Measurements from ENCODE around the gene TTC7B.

The TTC7B gene

DNA sequence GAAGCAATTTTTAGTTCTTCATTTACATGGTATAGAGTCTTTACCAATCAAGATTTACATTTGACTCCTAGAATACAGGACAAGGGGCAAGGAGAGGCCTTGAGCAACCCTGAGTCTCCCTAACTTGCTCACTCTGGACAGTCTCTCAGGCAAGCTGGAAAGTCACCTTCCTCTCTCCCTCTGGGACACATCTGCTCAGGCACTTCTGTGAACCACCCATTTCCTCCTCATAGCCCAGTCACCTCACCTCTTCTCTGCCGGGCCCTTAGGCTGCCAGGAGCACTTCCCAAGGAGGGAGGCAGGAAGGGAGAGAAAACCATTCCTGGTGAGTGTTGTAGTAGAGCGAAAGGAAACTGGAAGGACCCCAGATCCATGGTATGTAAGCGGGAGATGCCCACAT, 202.8 kb downstream of the TTC7B start:
- DNase-seq = no peak

DNA sequence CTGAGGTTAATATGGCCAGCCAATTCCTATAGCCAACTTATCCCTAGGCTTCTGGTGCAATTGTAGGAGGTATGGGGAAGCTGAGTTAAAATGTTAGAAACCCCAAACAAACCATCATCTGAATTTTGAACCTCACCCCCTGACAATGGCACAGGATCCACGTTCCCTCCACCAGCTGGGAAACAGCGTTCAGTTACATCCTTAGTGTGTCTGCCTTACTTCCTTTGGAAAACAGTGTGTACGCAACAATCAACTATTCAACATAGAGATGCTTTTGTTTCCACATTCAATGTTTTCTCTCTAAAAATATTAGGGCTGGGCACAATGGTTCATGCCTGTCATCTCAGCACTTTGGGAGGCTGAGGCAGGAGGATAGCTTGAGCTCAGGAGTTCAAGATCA, 203.4 kb downstream of the TTC7B start:
- DNase-seq = no peak

DNA sequence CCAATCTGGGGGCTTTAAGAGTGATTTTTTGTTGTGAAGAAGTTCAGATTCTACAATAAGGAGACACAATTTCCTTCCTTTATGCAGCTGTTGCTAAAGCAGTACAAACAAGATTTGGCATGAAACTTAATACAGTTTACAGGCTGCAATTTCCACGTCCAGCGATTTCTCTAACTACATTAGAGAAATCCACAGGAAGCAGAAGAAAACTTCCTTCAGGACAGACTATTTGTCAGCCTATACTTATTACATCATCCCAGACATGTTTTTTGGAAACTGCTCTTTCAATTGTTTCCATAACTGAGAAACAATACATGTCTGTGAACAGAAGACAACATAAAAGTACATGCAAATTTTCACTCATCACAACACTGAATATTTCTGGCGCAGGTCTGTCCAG, 204.3 kb downstream of the TTC7B start:
- DNase-seq = no peak

DNA sequence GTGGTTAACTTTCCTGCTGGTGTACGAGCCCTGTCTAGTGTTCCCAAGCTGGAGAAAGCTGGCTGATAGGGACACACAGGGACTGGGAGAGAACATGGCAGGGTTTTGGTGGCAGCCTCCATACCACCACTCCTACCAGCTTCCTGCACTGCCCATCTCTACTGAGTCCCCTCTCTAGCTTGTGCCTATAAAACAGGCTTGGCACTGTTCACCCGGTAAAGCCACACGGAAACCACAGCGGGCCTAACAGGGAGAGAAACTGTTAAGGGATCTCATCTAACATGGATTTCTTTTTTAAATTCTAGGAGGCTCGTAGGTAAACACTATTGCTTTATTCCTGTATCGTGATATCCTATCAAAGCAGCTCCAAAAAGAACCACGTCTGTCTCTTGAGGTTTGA, 204.7 kb downstream of the TTC7B start:
- DNase-seq = no peak

DNA sequence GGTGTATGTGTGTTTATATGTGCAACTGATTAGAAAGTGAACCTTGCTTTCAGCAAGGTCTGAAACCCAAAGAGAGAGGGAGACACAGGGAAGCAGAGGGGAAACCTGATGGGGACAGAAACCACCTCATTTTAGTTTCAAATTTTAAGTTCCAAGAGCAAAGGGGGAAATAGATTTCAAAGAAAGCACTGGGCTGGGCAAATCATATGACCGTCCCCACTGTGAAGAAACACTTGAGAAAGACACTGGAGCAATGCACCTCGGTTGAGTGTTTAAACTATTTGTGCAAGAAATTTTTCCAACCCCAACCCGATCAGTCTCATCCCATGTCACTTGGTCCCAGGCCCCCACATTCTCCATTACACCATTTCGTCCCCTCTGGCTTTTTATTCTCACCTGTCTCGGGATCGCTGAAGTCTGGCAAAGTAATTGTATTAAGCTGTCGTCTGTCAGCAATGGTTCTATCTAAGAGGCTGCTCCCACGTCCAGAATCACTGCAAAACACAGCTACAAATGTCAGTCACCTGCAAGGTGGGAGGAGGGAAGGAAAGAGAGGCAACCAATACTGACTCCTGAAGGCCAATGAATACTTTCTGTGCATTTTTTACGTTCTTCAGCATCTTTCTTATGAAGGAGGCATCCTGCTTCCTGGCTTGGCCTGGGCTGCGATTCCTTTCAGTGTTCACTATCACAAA, 205.7 kb downstream of the TTC7B start:
- no peak for DNase-seq

DNA sequence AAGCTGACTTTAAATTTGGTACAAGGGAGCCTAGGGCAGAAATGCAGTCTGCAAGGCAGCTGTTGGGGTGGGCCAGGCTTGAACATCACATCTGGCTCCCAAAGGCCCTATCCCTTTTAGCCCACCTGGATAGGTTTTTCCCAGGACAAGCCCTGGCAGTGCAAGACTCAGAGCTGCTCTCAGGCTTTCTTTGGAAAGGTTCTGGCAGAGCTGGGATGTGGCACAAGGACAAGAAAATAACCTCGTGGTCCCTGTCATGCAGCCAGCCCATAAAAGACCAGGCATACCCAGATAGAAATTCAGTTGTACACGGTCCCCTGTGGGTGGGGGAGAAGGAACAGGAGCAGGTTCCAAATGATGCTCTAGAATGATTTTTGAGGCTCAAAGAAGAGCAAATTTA, 206.9 kb downstream of the TTC7B start:
- DNase-seq = no peak

DNA sequence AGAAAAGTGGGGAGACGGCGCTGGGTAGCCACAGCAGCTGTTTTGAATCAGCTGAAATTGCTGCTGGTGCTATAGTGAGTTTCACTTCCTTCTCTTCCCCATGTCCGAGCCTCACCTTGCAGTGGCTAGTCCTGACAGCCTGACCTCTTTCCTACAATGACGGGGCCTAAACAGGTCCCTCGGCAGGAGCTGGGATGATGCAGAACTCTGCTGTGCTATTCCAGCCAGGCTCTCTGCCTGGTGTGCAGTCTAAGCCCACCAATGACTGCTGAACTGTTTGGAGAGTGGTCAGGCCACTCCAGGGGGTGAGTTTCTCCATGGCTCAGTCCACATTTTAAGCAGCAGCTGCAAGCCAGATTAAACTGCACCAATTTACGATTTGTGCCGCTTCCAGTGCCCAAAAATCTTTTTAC, 207.3 kb downstream of the TTC7B start:
- DNase-seq = no peak

DNA sequence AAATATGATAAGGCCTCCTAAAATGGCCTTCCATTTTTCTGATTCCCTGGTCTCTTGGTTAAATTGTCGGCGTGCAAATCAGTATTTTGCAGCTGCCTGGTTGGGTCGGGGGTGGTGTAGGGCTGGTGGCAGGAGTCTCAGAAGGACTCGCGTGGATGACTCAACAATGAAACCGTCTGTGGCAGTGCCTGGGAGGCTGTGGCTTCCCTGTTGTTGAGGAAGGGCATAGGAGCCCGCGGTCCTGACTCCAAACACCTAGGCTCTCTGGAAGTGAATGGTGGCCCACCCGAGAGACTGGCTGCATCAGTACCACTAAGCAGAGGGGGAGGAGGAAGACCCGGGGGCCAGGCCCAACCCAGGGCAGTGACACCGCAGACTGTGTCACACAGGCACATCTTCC, 207.9 kb downstream of the TTC7B start:
- no peak for DNase-seq

DNA sequence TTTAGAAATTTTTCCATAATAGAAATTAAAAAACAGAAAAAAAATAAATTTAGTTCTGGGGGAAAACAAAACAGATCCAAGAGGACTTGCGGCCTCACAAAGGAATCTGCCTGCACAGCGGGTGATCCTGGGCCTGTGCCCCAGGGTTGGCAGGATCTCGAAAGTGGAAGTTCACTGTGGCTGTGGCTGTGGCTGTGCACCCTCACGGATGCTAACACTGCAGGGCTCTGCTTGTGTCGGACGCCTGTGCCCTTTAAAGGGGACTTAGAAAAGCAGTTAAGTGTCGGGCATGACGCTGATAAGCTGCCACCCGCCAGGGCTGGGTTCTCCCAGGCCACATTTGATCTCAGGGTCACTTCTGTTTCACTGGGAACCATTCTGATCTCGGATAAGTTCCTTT, 209.1 kb downstream of the TTC7B start:
- no peak for DNase-seq

DNA sequence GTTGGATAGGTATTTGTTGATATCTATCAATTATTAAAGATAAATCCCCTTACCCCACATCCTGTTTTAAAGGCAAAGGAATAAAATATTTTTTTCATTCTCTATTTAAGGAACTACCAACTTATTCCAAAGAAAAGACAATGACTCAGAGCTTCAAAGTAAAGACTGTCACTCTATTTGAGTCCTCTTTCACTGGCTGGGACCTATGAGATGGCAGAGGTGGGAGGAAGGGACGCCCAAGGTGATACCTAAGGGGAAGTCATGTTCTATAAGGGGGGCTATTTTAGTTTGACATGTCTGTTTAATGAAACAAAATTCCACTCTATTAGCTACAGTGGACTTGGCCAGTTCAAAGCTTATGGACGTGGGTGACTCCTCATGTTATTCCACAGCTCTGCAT, 209.8 kb downstream of the TTC7B start:
- DNase-seq = no peak

DNA sequence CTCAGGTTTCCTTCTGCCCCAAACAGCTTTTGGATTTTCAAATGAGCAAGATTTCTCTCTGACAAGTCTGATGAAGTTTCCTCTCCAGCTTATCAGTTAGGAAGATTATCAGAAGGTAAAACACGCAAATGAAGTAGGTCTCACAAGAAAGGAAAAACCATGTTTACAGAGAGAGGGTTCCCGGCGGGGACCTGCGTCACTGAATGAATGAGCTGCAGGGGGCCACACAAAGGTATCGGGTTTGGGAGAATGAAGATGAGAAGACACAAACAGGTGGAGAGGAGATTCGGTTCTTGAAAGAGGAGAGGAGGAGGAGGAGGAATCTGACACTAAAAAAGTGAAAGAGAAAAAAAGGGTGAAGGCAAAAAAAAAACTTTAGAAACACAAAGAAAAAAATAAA, 210.8 kb downstream of the TTC7B start:
- no peak for DNase-seq

DNA sequence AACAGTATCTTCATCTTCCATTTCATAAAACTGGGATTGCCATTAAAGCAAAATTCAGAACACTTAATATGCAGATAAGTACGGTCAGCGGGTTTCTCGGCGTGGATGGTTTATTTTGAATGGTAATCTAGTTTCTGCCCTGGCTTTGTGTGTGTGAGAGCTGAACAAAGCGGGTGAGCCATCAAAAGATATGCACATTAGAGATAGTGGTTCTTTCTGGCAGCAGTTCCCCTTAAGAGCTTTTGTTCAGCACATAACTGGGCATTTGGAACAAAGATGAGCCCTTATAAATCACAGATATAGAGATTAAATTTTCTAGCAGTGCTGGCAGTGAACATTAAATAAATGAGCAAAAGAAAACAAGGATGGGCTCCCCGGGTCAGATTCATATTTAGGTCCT, 211.9 kb downstream of the TTC7B start:
- peak; percentile 25 to 47 for DNase-seq

DNA sequence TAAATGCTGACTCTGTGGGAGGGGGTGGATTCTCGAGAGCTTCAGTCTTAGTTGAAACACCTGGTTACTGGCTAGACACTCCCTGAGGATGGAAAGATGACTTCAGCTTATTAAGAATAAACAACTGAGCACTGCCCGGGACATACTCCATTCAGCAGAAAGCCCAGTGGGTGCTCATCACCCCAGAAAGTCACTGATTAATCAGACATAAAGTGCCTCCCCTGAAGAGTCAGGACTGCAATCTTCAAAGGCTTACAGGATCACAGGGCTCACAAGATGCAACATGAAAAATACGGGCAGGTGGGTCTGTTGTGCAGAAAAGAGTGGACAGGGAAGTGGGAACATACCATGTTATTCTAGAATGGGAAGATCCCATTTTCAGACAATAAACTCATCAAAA, 212.4 kb downstream of the TTC7B start:
- DNase-seq = peak in 1 of 2 experiments; percentile 47

DNA sequence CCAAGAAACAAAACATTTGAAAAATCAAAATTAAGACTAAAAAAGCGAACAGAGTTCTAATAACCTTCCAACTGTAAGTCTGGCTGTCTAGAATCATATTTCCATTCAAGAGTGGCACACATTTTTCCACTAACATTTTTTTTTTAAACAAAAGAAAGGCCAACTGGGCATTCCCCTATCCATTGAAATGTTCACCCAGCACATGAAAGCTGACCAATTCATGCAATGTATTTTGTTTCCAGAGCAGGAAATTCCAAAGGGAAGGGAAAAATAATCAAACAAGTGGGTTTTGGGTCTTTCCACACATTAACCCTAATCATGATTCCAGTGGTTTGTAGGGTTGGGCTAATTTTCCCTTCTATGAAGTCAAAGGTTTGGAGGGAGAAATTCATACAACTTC, 212.9 kb downstream of the TTC7B start:
- no peak for DNase-seq

DNA sequence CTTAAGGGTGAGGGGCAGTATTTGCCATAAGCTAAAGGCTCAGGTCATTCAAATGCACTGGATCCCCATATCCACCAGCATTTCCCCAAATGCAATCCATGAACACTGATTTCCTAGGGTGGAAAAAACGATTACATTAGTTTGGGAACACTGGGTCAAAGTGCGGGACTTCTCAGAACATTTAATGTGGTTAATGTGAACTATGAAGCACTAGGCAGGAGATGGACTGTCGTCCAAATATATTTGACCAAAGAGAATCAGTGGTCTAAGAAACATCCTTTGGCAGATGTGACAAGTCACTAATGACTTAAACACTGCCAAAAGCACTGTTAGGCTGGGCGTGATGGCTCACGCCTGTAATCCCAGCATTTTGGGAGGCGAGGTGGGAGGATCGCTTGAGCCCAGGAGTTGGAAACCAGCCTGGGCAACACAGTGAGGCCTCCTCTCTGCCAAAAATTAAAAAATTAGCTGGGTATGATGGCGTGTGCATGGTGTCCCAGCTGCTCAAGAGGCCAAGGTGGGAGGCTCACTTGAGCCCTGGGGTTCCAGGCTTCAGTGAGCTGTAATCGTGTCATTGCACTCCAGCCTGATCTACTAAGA, 214.0 kb downstream of the TTC7B start:
- no peak for DNase-seq

DNA sequence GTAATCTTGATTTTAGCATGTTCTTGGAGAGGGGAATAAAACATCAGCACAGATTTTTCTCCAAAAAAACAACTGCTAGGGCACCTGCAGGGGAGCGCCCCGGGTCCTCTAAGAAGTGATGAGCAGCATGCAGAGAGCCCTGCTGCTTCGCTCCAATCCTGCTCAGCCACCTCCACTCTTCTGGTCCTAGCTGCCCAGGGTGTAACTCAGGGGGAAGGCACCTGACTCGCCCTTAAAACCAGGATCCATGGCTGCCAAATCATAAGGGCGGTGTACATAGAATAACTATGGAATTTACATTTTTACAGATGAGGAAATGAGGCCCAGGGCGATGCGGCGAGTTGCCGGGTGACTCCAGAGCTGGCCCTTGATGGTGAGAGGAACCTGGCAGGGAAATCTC, 214.7 kb downstream of the TTC7B start:
- no peak for DNase-seq

DNA sequence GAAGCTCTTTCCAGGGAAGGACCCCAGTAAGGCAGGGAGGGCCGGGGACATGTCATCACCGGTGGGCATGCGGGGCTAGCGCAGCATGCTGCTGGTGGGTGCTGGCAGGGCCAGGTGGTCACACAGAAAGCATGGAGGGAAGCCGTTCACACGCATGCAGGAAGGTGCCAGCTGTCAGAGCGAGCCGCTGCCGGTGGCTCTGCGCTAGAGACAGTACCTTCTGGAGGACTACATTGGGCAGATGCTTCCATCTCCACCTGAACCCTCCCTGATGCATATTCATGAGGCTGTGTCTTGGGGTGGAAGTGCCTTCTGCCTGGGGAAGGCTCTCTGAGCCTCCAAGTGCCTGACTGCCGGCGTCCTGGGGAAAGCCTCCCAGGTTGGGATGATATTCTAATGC, 215.6 kb downstream of the TTC7B start:
- DNase-seq = no peak

DNA sequence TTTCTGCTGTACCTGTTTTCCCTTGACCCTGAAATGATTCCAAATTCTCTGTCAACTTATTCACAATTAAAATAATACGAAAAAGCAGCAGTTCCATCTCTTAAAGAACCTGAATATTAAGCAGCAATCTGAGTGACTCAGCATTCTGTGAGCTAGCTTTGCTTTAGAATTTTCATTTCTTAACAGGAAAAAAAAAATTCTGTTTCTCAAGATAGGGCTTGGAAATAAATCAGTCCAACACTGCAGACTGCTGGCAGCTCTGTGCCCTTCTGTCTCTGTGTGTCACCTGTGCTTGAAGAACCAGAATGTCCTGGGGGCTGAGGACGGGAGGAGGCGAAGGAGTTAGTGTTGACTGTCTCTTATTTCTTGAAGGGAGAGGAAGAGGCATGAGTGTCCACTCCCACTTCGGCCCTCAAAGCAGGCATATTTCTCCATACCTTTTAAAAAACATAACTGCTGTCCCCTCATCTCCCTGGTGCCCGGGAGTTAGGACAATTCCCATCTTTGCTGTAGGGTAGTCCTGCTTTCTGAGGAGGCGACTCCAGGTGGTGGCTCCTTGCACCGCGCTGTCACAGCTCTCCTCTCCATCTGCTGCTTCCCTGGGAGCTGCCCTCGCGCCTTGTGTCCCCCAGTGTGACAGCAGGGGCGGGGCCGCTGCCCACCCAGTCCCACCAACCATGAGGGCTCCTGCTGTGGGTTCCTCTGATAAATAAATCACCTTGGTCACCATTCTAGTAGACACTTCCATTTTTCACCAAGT, 216.3 kb downstream of the TTC7B start:
- no peak for DNase-seq

DNA sequence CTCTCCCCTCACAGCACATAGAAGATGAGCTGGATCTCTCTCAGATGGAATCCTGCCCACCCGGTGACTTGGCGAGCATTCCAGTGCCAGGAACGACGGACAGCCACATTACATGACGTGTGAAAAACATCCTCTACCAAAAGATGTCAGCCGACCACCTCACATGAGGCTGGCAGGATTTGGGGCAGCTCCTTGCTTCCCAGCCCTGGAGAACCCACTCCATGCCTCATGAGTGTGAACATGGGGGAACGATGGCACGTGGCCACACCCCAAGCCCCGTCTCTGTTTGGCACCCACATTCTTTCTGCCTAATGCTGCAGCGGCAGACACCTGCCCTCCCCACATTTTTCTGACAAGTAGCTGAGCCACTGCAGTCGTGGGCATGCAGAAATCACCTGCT, 216.9 kb downstream of the TTC7B start:
- no peak for DNase-seq

DNA sequence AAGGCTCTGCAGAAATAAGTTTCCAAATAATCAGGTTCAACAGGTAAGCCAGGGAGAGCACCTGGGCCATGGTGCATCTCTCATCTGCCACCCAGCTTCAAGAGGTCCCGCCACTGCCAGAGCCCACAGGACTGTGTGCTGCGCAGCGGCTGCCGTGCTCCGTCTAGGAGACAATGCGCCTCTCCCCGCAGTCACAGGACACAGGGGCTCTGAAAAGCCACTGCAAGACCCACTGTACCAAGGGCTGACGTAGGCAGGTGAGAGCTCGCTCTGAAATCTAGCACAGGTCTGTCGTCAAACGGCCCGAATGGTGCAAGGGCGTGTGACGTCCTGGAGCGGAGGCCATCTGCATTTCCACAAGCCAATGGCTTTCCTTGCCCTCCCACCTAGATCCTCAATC, 218.3 kb downstream of the TTC7B start:
- DNase-seq = no peak

DNA sequence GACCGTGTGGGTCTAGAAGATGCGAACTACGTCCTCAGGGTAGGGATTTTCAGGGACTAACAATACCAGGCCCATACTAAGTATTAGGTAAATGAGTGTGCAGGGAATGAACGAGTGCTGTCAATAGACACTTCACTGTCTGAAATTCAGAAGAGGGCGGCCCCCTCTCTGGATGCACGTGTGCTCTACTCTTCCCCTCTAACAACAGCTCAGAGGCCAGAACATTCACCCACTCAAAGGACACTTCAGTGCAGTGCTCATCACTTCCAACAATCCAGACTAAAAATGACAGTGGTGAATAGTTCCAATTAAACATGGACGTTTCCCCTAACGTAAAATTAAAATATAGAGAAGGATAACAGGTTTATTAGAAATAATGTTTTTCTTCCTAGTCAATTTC, 219.5 kb downstream of the TTC7B start:
- DNase-seq = no peak

DNA sequence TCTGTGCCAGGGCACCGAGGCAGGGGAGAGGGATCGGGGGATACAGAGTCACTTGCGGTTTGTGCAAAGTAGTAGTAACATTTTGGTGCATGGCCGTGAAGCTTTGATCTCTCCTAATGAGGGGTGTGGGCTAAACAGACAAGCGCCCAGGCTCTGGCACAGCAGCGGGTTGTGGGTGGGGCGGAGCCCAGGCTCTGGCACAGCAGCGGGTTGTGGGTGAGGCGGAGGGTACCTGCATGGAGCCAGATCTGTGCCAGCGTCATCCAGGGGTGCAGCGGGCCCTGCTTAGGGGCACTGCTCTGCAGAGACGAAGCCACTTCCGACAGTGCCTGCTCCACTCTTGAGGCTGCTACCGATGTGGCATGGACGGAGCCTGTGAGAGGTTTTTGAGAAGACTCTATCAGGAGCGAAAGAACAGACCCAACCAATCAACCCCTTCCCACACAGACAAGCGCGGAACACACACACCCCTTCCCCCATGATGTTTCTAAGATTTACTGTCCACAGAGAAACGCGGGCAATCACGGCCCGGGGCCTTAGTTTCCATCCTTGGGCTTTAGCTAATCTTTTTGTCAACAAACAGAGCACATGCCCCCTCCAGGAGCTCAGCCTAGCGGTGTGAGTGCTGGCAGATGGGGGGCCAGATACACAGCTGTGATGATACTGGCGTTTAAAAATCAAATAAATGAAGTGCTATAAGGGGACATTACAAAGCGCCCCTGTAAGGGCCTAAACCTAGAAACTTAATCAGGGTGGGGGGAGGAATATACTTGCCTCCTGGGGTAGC, 222.8 kb downstream of the TTC7B start:
- DNase-seq = no peak

DNA sequence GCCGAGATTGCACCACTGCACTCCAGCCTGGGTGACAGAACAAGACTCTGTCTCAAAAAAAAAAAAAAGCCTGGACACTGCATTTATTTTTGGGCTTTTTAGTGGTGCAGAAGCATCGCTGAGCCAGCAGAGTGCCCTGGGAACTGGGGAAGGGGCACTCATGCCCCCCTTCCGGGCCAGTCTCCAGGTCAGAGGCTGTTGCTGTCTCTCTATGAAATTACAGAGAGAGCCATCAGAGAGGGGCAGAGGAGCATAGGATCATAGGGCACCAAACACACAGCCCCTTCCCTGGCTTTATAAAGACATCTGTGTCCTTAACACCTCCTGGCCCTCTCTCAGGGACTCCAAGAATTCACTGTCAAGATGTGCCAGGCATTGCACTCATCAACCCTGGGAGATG, 223.6 kb downstream of the TTC7B start:
- DNase-seq = no peak

DNA sequence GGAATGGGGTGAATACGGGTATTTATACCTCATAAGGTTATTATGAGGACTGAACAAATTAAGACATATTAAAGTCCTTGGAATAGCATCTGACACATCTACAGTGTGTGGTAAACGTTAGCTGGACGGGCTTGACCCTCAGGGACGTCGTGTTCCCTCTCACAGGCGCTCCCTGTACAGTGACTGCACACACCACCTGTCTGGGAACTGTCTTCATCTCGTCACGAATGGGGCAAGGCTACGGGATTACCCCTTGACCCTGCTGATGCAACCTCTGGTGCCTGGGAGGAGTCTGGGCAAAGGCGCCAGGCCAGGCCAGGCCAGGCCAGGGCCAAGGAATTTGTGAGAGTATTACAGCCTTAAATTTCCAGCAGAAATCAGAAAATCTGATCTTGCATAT, 228.3 kb downstream of the TTC7B start:
- no peak for DNase-seq

All from NCI-H187 (cell line).